DMS79 treated with DMSO at 0.1 percent for 48 hours (cell line): Measurements from ENCODE around the gene TSPAN18.

ENCODE experiments used
- DNase-seq: peaks from one replicate; lab custom pipeline; 2025; lab: John Stamatoyannopoulos, UW

Gene TSPAN18

GRCh38 chr11:44759743-44760476 lies 33.1 kb downstream of the TSPAN18 start:
- DNase-seq: no peak

GRCh38 chr11:44760477-44760872 lies 33.7 kb downstream of the TSPAN18 start:
- DNase-seq: no peak

- no peak for DNase-seq
Observed at GRCh38 chr11:44760917-44761550, 34.3 kb downstream of the TSPAN18 start.

GRCh38 chr11:44761551-44761961 lies 34.8 kb downstream of the TSPAN18 start:
- DNase-seq: no peak

DNA sequence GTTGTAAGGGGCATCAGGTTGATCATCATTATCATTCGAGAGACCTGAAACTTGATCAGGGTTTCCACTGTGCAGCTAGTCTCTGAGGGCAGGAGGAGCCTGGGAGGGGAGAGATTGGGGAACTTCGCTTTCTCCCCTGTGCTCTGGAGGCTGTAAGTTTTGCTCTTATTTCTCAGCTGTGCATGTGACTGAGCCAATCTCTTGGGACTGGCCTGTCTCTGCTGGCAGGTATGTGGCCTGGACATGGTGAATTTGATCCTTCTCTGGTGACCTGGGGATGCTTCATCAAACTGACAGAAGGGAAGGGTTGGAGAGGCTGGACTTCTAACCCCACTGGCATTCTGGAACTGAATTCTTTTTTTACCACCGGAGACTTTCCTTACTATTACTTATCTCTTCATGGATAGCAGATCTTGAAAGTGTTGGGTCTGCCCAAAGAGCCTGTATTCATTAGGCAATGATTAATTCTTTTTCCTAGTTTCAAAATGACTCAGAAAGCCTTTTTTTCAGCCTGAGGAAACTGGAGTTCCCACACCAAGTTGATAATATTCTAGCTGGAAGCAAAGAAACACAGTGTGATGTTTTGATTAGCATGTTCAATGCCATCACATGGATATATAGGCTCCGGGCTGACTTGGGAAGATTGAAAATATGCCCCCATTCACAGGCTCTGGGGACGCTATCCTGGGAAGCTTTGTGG lies 36.5 kb downstream of the TSPAN18 start:
- DNase-seq: no peak

DNA sequence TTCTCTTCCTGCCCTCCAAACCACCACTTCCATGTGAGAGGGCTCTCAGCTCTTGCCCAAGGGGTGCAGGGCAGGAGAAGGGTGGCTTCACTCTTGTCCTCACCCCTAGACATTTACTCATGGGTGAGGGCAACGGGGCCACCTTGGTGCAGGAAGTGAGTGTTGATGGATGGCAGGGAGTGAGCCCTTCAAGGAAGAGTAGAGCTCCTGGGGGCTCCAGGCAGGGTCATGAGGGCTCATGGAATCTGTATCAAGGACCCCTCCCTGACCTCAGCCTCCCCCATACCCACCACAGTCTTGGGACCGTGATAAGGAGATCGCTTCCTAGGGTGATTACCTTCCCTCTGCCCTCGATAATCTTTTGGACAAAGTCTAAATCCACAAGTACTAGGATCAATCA lies 37.8 kb downstream of the TSPAN18 start:
- no peak for DNase-seq

DNA sequence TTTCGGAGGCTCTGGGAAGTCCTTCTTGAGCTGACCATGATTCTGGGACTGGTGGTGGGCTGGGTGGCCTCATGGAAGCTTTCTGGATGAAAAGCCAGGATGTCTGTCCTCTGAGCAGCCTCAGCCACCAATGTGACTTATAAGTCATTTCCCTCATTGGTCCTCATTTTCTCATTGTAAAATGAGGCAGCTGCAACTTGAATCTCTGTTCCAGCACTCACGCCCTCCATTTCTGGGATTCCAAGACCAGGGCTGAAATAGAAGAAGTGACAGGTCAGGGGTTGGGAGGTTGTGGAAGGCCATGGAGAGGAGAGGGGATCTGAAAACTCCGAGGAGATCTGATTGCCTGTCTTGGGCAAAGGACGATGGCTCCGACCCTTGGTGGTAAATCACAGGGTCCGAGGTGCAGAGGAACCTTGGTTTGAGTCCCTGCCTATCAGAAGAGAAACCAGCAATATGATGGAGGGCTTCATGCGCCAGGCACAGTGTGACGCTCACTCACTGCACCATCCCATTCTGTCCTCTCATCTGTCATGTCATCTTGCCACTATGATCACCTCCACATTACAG lies 38.3 kb downstream of the TSPAN18 start:
- DNase-seq: no peak

DNA sequence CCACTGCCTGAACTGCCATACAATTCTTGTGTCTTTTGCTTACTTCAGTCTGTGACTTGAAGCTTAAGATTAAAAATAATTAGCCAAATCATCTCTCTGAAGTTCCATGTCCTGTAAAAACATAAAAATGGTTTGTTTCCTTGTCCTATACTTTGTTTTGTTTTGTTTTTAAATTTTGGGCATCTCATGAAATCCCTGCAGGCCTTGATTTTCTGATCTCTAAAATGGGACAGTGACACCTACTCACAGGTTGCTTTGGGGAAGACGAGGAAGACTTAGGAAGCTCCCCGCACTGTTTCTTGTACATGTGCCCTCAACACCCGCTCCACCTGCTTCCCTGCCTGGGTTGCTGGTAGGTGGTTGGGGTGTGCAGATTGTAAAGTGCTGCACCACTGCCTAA lies 38.9 kb downstream of the TSPAN18 start:
- DNase-seq: no peak

GRCh38 chr11:44766112-44766971 lies 39.6 kb downstream of the TSPAN18 start:
- no peak for DNase-seq

GRCh38 chr11:44766972-44767278 lies 40.2 kb downstream of the TSPAN18 start:
- DNase-seq: no peak

DNA sequence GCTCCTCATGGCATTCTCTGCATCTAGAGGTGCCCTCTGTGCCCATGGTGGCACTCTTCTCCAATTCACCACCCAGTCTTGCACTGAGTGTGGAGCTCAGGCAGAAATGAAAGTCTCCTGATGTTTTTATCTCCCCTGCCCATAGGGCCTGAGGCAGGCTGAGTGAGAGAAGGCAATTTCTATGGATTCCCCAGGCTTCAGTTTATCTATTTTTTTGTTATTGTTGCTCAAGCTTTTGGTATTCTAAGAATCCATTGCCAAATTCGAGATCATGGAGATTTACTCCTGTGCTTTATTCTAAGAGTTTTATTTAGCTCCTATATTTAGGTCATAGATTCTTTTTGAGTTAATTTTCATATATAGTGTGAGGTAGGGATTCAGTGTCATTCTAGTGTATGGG lies 40.7 kb downstream of the TSPAN18 start:
- DNase-seq: no peak

DNA sequence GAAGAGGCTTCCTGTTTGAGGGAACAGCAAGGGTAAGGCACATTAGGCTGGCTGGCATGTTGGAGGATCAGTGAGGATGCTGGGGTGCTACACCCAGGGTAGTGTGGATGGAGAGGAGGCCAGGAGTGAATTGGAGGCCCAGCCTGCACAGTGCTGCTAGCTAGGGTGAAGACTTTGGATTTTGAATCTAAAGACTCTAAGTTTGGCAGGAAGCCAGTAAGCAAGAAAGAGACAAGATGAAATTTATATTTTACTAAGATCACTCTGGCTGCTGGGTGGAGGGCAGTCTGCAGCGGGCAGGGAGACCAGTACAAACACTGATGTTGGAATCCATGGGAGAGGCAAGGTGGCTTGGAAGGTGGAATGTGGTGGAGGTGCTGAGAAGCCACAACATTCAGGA lies 43.6 kb downstream of the TSPAN18 start:
- DNase-seq: no peak

DNA sequence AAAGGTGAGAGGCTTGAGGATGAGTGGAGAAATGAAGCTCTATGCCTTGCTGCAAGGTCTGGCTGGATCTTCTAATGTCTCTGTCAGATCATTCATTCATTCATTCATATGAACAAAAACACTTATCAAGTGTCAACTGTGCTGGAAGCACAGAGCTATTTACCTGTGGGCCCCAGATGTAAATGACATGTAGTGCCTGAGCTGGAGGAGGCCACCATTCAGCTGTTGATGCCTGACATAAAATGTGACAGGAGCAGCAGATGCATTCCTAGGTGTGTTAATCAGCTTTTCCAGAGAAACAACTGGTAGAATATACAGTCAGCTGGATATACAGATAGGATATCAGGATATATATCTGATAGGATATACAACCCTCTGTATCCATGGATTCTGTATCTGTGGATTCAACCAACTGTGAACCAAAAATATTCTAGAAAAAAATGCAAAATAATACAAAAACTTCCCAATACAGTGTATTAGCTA lies 44.5 kb downstream of the TSPAN18 start:
- no peak for DNase-seq

- no peak for DNase-seq
Observed at GRCh38 chr11:44771841-44772240, 45.1 kb downstream of the TSPAN18 start.

DNA sequence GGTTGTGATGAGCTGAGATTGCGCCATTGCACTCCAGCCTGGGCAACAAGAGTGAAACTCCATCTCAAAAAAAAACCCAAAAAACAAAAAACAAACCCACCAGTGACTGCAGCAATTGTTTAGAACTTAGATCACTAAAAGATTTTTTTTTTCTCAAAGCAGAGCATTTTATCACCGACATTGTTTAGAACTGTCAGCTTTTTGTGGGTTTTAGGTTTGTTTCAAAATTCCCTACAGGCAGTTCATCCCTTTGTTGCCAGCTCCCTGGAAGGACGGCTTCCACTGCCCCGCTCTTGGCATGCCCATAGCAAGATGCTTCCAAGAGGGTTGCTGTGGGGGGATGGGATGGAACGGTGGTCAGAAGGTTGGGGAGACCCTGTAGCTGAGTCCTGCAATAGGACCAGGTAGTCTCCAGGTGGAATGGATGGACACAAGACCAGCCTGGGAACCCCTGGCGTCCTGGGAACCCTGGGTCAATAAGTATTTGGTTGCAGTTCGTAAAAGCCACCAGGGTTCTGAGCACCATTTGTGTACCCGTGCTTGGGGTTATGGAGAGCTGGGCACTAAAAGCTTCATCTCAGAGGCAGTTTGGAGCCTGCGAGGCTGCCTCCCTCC lies 46.7 kb downstream of the TSPAN18 start:
- DNase-seq: no peak

- DNase-seq: no peak
Observed at GRCh38 chr11:44774108-44774507, 47.3 kb downstream of the TSPAN18 start.

- no peak for DNase-seq
Observed at GRCh38 chr11:44774731-44775130, 48.0 kb downstream of the TSPAN18 start.

DNA sequence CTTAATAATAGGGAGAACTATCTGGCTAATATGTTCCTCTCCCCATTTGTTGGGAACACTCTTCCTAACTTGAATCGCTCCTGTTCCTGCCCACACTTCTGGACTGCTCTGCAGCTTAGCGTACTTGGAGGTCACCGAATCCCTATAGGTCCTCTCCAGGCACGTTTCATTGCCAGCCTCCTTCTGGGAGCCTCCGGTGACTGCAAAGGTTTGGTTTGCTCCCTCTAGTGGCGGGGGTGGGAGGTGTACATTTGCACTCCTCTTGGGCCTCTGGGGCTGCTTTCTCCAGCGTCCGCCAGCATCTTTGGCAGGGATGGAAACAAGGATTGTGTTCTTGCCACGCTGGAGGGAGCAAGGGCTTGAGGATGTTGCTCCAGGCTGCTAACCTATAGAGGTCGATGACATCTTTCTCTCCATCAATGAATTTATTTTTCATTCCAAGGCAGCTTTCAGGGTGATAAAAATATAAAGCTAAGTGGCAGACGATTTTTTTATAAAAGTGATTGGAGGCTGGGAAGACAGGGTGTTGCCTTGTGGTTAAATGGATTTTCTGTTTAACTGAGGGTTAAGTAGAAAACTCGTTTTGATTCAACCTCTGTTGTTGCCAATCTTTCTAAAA lies 48.7 kb downstream of the TSPAN18 start:
- peak; percentile 12 for DNase-seq

DNA sequence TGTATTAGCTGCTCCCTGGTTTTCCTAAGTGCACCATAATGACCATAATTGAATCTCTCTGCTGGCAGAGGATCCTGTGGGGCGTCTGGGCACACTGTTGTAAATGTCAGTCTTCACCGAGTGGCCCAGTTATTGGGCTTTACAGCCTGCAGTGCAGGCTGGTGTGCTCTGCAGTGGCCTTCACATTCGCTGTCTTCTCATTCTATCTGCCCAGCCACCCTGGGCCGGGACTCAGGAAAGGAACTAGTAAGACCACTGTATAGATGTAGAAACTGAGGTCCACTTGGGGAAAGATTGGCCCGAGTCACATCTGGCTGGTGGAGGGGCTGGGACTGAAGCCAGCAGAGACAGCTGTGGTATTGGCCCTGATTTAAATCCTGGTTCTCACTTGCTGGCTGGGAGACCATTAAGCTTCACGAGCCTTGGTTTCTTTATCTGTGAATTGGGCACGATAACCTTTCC lies 49.3 kb downstream of the TSPAN18 start:
- no peak for DNase-seq

GRCh38 chr11:44776551-44777208 lies 49.9 kb downstream of the TSPAN18 start:
- DNase-seq: no peak
